ENCODE measurements around the gene KY. TPM values are rescaled to one million over a fixed set of nuclear protein-coding genes. Genes with fewer than 3 reads are reported as not detected.

The KY gene
- total RNA-seq, 2 donors from 2014 or later, result not detected

DNA sequence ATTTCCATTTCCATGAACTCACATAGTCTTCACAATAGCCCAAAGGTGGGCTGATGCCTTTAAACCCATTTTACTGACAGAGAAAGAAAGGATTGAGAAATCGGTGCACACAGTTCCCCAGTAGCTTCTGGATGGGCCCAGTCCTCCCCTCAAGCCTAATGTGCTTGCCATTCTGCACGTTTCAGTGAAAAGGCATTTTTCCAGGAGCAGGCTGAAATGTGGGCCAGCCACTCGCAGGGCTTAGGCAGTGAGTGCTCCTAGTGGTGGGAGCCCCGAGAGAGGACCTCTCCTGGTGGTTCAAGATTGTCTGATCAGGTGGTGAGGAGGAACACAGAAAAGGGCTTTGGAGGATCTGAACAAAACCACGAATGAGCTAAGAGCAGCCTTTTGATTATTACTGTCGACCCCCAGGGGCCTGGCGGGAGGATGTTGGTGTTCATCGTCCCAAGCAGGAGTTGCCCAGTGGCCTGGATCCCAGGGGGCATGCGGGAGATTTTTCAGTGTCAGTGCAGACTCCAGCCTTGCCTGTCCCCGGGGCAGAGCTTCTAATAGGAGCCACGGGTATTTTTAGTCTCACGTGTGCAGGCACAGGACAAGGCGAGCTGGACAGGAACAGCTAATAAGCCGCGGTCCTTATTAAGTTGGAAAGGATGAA is 8.7 kb upstream of the KY start:
- no peaks in the 10 kb centered on the region for H3K36me3 Mint-ChIP-seq (ENCODE audit: low read depth)
- no peaks in the 10 kb centered on the region for H3K4me1 Mint-ChIP-seq
- peaks cover 13% of the 10 kb centered on the region for H3K27me3 Mint-ChIP-seq
- no peak for ATAC-seq (replicated peaks)
- H3K27ac Mint-ChIP-seq, result no peak overlapping the region
- peaks cover 5% of the 10 kb centered on the region for H3K9me3 Mint-ChIP-seq
- no peak overlapping the region for H3K4me3 Mint-ChIP-seq

DNA sequence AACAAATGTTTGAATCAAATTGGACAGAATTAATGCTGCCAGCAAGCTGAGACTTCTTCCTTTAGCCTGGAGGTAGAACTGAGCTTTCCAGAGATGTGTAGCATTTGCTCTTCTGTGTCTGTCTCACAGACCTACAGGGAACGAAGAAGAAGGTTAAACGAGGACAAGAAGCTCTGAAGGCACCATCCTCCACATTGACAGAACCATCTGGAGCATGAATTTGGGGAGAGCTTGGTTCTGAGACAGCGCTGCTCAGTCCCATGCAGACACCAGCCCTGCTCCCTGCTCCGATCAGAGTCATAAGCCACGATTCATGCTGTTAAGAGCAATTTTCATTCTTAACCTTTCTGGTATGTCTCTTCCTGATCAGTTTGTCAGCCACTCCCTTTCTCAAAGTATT is 7.7 kb upstream of the KY start:
- peaks cover 5% of the 10 kb centered on the region for H3K9me3 Mint-ChIP-seq
- H3K27ac Mint-ChIP-seq, result no peak overlapping the region
- peaks cover 18% of the 10 kb centered on the region for H3K27me3 Mint-ChIP-seq
- H3K4me1 Mint-ChIP-seq, result no peaks in the 10 kb centered on the region
- ATAC-seq (replicated peaks), result no peak
- H3K4me3 Mint-ChIP-seq, result no peak overlapping the region
- H3K36me3 Mint-ChIP-seq (ENCODE audit: low read depth), result no peaks in the 10 kb centered on the region

DNA sequence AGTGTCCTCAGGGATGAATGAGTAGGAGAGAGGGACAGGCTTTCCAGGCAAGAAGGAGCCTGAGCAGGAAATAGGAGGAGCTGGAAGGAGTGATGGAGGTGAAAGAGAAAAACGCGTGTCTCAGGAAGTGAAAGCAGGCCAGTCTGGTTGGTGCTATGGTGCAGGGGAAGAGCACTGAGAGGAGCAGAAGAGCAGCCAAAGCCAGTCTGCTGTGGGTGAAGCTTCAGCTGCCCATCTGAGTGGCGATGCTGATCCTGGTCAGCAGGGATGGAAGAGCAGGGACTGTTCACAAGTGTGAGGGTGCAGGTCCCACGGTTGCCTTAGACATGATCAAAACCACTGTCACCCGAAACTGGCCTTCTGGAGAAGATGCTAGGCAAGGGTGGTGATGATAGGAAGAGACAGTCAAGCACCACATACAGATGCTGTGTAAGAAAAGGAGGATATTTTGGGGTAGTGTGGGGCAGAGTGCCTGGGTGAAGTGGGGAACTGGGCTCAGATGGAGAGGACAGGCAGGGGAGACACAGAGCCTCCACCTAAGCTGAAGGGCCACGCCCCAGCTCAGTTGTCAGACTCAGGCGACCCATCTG is 5.5 kb upstream of the KY start:
- no peaks in the 10 kb centered on the region for H3K36me3 Mint-ChIP-seq (ENCODE audit: low read depth)
- peaks cover 2% of the 10 kb centered on the region for H3K9me3 Mint-ChIP-seq
- no peak for ATAC-seq (replicated peaks)
- H3K27ac Mint-ChIP-seq, result no peak overlapping the region
- no peak overlapping the region for H3K4me3 Mint-ChIP-seq
- peaks cover 19% of the 10 kb centered on the region for H3K27me3 Mint-ChIP-seq
- H3K4me1 Mint-ChIP-seq, result no peaks in the 10 kb centered on the region

DNA sequence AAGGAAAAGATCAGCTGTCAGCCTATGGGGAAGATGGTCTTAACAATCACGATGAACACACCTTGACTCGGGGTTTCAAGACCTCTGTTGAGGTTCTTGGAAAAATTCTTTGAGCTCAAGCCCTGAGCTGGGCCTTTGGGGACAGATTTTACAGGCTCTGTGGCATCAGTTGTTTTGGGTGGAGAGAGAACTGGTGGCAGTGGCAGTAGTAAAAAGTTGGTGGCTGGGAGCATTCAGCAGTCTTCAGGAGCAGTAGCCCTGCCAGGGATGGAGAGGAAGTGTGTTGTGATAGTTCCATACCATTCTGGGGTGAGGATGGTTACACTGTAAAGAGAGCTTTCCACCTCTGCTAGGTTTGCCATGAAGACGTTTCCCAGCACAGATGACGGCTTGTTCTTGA is 4.9 kb upstream of the KY start:
- Mint-ChIP-seq H3K27ac (no peak overlapping the region), H3K36me3 (ENCODE audit: low read depth) (no peaks in the 10 kb centered on the region), H3K4me3 (no peak overlapping the region), H3K4me1 (no peaks in the 10 kb centered on the region), H3K9me3 (no peaks in the 10 kb centered on the region), H3K27me3 (peaks cover 19% of the 10 kb centered on the region)
- ATAC-seq (replicated peaks), result no peak

DNA sequence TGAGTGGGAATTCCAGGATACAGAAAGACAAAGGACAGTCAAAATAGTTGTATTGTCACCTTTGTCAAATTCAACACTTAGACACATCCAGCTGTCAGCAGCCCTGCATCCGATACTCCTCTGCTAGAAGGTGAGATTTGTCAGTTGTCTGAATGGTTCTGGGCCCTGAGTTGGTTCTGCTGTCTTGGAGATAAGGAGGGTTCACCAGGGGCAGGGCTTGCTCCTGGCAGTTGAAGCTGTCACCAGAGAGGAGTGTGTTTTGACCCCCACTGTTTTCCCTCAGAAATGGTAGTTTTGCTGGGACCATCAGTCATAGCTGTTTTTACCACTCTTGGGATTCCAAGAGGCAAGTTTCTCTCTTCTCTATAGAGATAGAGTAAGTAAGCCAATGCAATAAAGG is 3.2 kb upstream of the KY start:
- Mint-ChIP-seq H3K4me1 (no peaks in the 10 kb centered on the region), H3K4me3 (no peak overlapping the region), H3K36me3 (ENCODE audit: low read depth) (no peaks in the 10 kb centered on the region), H3K27ac (no peak overlapping the region), H3K9me3 (no peaks in the 10 kb centered on the region), H3K27me3 (peaks cover 24% of the 10 kb centered on the region)
- ATAC-seq (replicated peaks), result no peak

DNA sequence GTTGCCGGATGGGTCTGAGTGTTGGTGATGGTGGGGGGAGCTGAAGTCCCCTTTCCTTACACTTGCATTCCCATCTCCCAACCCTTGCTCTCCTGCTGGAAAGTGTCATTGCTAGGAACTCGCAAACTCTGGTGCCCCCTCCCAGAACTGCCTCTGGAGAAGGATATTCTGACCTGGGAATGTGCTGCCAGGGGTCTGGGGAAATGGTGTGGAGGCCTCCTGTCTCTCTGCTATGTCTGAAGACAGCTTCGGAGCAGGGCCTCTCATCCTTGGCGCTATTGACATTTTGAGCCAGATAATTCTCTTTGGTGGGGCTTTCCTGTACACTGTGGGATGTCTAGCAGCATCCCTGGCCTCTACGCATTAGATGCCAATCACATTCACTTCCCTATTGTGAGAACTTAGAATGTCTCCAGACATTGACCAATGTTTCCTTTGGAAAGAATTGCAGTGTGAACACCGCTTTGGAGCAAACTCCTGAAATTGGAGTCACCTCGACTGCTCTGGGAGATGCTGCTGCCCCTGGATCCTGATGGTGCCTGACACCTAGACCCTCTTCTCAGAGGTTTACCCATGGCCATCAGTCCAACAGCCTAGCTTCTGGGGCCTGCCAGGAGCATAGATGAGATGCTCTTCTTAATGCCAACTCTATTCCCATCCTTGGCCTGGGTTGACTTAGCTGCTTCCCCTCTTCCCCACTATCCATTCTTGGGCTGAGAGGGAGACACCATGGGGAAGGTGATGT is 2.2 kb upstream of the KY start:
- ATAC-seq (replicated peaks), result no peak
- Mint-ChIP-seq H3K27ac (no peak overlapping the region), H3K36me3 (ENCODE audit: low read depth) (no peaks in the 10 kb centered on the region), H3K9me3 (no peaks in the 10 kb centered on the region), H3K4me1 (no peaks in the 10 kb centered on the region), H3K4me3 (no peak overlapping the region), H3K27me3 (peaks cover 24% of the 10 kb centered on the region)

DNA sequence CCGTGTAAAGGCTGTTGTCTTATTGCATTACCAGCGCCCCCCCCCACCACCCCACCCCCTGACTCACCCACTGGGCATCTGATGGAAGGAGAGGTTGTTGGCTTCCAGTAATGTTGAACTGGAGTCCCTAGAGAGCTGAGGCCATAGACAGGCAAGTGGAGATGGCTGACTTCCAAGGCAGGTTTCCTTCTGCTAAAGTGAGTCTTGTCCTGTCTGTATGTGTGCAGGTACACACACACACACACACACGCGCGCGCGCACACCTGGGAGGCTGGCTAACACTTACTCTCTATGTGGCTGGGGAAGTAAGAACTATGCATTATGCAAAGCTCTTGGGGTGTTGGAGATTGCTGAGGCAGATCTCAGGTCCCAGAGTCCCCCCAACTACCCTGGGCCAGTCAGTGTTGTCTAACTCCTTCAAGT is 1.6 kb upstream of the KY start:
- Mint-ChIP-seq H3K27me3 (peaks cover 24% of the 10 kb centered on the region), H3K36me3 (ENCODE audit: low read depth) (no peaks in the 10 kb centered on the region), H3K4me3 (no peak overlapping the region), H3K4me1 (no peaks in the 10 kb centered on the region), H3K27ac (no peak overlapping the region), H3K9me3 (no peaks in the 10 kb centered on the region)
- no peak for ATAC-seq (replicated peaks)

DNA sequence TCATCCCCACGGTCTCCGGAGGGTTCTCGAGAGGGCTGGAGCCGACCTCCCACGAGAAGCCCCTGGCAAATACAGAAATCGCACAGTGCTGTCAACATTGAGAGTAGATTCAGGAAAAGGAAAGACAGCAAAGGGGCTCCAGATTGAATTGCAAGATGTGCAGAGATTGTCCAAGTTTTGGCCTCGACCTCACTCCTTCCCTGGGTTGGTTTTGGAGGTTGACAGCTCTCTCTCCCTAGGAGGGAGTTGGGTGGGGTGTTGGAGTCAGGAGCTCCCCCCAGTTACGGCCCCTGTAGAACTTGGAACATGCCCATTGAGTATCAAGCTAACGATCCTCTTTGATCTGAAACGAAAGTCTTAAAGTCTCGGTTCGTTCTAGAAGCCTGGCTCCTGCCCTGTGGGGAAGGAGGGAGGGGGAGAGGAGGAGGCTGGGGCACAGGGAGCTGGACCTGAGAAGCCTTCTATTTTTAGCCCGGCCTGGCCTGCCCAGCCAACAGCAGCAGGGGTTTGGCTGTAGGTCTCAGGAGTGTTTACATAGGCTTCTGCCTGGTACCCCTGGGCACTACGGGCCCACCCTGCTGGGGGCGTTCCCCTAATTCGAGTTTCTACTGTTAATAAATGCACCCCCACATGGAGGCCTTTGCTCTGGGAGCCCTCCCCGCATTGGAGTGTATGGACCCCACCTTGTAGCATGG is 672 bp upstream of the KY start:
- Mint-ChIP-seq H3K27me3 (peaks cover 25% of the 10 kb centered on the region), H3K4me1 (no peaks in the 10 kb centered on the region), H3K9me3 (no peaks in the 10 kb centered on the region), H3K4me3 (no peak overlapping the region), H3K27ac (no peak overlapping the region), H3K36me3 (ENCODE audit: low read depth) (no peaks in the 10 kb centered on the region)
- ATAC-seq (replicated peaks), result no peak

DNA sequence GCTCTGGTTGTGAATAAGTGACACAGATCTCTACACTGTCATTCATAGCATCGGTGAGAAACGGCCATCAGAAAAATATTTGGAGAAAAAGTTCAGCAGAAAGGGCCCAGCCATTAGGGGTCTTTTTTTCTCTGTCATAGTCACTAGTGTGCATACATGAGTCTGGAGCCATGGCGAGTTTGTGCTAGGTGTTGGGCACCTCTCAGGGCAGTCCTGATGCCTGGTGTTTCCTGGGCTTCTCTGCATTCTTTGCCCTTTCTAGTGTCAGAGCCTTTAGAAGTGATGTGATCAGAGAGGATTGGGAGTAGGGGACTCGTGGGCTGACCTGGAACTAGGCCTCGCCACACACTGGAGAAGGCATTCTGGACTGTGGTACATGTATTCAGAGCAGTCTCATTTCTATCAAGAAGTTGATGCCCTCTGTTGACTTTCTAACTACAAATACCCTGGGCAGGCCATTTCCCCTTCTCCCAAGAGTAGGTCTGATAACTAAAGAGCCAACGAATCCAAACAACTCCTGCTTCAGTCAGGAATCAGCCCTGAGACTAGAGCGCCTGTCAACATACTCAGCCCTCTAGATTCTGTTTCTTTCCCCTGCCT is 1.6 kb downstream of the KY start:
- H3K9me3 Mint-ChIP-seq, result no peaks in the 10 kb centered on the region
- peaks cover 24% of the 10 kb centered on the region for H3K27me3 Mint-ChIP-seq
- no peaks in the 10 kb centered on the region for H3K36me3 Mint-ChIP-seq (ENCODE audit: low read depth)
- ATAC-seq (replicated peaks), result no peak
- H3K4me3 Mint-ChIP-seq, result no peak overlapping the region
- no peak overlapping the region for H3K27ac Mint-ChIP-seq
- H3K4me1 Mint-ChIP-seq, result no peaks in the 10 kb centered on the region

DNA sequence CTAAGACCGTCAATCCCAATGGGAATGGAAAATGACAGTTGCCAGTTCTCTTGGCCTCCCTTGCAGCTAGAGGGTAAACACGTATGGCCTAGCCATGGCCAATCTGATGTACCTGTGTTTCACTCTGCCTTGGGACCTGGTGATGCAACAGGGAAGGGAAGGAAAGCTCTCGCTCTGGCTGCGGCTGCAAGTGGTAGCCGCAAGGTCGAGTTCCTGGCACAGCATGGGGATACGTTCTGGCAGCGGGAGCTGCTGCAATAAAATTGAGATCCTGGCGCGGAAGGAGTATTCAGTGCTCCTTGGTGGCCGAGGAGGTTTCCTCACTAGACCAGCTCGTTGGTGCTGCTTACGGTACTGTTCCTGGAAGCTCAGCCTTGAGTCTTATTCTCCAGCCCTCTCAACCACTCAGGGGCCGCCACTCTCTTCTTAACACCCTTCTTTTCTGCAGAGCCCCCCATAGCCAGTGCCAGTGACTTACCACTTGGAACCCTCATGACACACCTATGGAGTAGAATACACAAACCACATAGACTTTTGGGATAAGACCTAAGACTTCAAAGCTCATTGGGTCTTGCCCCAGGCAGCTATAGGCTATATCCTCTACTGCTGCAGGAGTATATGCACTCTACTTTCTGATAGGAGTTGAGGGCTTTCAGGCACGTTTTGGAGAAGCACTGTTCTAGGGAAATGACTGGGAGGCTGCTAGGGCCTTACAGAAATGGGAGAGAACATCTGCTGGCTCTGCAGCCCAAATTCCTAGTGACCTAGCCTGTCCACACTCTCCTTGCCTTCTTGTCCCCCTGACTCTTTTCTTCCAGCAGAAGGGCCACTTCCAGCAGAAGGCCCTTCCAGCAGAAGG is 2.7 kb downstream of the KY start:
- Mint-ChIP-seq H3K27me3 (peaks cover 15% of the 10 kb centered on the region), H3K4me1 (no peaks in the 10 kb centered on the region), H3K9me3 (no peaks in the 10 kb centered on the region), H3K4me3 (no peak overlapping the region), H3K36me3 (ENCODE audit: low read depth) (no peaks in the 10 kb centered on the region), H3K27ac (no peak overlapping the region)
- ATAC-seq (replicated peaks), result no peak

DNA sequence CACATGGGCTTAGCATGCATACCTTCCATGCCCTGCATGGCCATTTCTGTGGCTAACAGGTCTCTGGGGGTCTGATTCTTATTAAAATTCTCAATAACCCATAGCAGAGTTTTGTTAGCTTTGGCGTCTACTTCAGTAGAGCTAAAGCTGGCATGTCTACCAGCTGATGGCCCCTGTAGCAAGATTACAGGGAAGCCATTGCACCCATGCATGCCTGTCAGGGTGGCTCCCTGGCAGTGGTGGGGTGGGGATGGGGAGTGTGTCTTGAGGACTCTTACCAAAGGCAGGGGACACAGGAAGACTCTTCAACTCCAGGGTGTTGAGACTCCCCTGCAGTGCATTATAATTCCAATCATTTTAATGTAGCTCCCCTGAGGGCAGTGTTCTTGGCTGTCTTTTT is 4.7 kb downstream of the KY start:
- no peak for ATAC-seq (replicated peaks)
- Mint-ChIP-seq H3K36me3 (ENCODE audit: low read depth) (no peaks in the 10 kb centered on the region), H3K4me3 (no peak overlapping the region), H3K27ac (no peak overlapping the region), H3K9me3 (no peaks in the 10 kb centered on the region), H3K27me3 (peaks cover 13% of the 10 kb centered on the region), H3K4me1 (no peaks in the 10 kb centered on the region)

DNA sequence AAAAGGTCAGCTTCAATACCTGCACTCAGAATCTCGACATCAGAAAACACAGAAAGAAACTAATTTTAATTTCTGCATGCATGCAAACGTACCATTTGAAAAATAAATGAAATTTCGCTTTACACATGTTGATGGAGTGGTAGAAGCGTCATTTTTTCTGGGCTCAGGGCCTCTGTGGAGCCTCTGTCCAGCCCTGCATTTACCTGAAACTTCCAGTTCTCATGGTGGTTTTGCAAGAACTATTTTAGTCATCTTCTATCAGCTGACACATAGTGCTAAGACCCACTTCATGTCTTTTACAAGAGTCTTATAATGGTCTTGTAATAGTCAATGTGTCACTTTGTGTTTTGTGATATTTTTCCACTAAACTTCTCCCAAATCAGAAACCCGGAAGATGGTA is 5.3 kb downstream of the KY start:
- H3K36me3 Mint-ChIP-seq (ENCODE audit: low read depth), result no peaks in the 10 kb centered on the region
- no peaks in the 10 kb centered on the region for H3K4me1 Mint-ChIP-seq
- peaks cover 18% of the 10 kb centered on the region for H3K27me3 Mint-ChIP-seq
- ATAC-seq (replicated peaks), result no peak
- H3K9me3 Mint-ChIP-seq, result no peaks in the 10 kb centered on the region
- no peak overlapping the region for H3K27ac Mint-ChIP-seq
- H3K4me3 Mint-ChIP-seq, result no peak overlapping the region

DNA sequence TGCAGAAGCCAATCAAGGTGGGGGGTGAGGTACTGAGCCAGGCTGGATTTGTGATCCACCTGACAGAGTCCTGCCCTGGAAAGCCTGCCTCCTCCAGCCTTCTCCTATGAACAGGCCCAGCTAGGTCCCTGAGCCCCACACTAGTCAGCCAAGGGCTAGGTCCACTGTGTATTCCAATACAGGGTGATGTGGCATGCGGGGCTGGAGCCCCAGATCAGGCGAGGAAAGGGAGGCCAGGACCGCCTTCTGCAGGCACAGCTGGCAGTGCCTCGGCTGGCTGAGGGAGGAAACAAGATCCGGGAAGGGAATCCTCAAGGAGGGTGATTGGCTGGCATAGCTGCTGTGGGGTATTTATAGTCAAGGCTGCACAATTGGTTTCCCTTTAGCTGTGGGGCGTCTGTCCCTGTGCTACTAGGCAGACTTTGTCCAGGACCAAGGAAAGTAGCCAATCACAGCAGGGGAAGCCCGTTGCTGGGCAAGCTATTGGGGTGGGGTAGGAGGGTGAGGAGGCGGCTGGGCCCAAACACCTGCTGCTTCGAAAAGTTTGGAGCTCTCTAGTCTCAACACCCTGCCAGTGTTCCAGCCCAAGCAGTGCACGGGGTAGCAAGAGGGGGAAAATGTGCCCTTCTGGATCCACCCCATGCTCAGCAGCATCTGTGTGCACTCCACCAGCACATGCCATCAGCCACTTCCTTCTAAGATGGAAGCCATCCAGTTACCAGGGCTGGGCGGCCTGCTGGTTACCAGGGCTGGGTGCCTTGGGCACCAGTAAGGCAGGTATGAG is 5.9 kb downstream of the KY start:
- Mint-ChIP-seq H3K4me1 (no peaks in the 10 kb centered on the region), H3K27me3 (peaks cover 13% of the 10 kb centered on the region), H3K27ac (no peak overlapping the region), H3K36me3 (ENCODE audit: low read depth) (no peaks in the 10 kb centered on the region), H3K4me3 (no peak overlapping the region), H3K9me3 (no peaks in the 10 kb centered on the region)
- ATAC-seq (replicated peaks), result no peak

Measured in activated T-helper 17 cell treated with anti-CD3 and anti-CD28 coated beads, Interleukin-2, amount 50 U/mL, for 72 hours (primary cell).